HG03095 (cell line): ENCODE data around the gene TET2.
A peak's percentile ranks its signal among the peaks of the same experiment; 100 is the strongest.
"Not testable (repeated sequence)": the region's sequence is repeated elsewhere in the genome, so short reads cannot be mapped to it uniquely, and the experiment has no call there.

ENCODE experiments used
- ATAC-seq: cut with Tn5 transposase; IDR thresholded peaks from one replicate; pipeline ENCODE4 v1.9.1; 2021; ENCODE audit warnings: moderate library complexity; ENCODE audit not compliant: unreplicated experiment

The TET2 gene

GRCh38 chr4:105282489-105282888, 135.8 kb downstream of the TET2 start:
- no peak for ATAC-seq

- no peak for ATAC-seq
These were observed 136.8 kb downstream of the TET2 start for GRCh38 chr4:105283501-105283900.

GRCh38 chr4:105288121-105288520, 141.4 kb downstream of the TET2 start:
- no peak for ATAC-seq

- no peak for ATAC-seq
These were observed 145.2 kb downstream of the TET2 start for GRCh38 chr4:105291925-105292324.

GRCh38 chr4:105293360-105293759, 146.7 kb downstream of the TET2 start:
- no peak for ATAC-seq

GRCh38 chr4:105296672-105297071, 150.0 kb downstream of the TET2 start:
- ATAC-seq, result no peak

- not testable (repeated sequence) for ATAC-seq
These were observed 152.4 kb downstream of the TET2 start for GRCh38 chr4:105299027-105299426.

- no peak for ATAC-seq
These were observed 157.4 kb downstream of the TET2 start for GRCh38 chr4:105304085-105304484.

- peak; percentile 40 for ATAC-seq
These were observed 158.6 kb downstream of the TET2 start for GRCh38 chr4:105305019-105305836.

GRCh38 chr4:105306158-105306781, 159.6 kb downstream of the TET2 start:
- peak; percentile 92 for ATAC-seq

GRCh38 chr4:105306820-105307219, 160.1 kb downstream of the TET2 start:
- ATAC-seq, result no peak

GRCh38 chr4:105318486-105318885, 171.8 kb downstream of the TET2 start:
- no peak for ATAC-seq

GRCh38 chr4:105327222-105327621, 180.5 kb downstream of the TET2 start:
- ATAC-seq, result no peak

GRCh38 chr4:105327956-105328355, 181.3 kb downstream of the TET2 start:
- ATAC-seq, result no peak

GRCh38 chr4:105329081-105329480, 182.4 kb downstream of the TET2 start:
- no peak for ATAC-seq
